ENCODE results near the gene DENND5A.
A peak's percentile ranks its signal among the peaks of the same experiment; 100 is the strongest.
"Not testable (repeated sequence)": the region's sequence is repeated elsewhere in the genome, so short reads cannot be mapped to it uniquely, and the experiment has no call there.

Gene DENND5A

GRCh38 chr11:9210922-9211320 is 54.2 kb downstream of the DENND5A start:
- Histone ChIP-seq H3K36me3 (ENCODE audit: control insufficient read depth, insufficient read depth, low read length) (peaks cover 7% of the 10 kb centered on the region), H3K9ac (ENCODE audit: low read depth, low read length) (no peak overlapping the region), H3K9me3 (ENCODE audit: control insufficient read depth, insufficient read depth, low read length) (no peaks in the 10 kb centered on the region), H3K4me3 (ENCODE audit: low read depth, low read length) (no peak overlapping the region), H3K4me1 (ENCODE audit: control insufficient read depth, insufficient read depth, low read length) (peaks cover 16% of the 10 kb centered on the region), H3K27me3 (ENCODE audit: control insufficient read depth, insufficient read depth, low read length) (no peaks in the 10 kb centered on the region), H3K27ac (ENCODE audit: low read depth, low read length) (no peak overlapping the region)

GRCh38 chr11:9210224-9210921 is 54.8 kb downstream of the DENND5A start:
- H3K27ac ChIP-seq (ENCODE audit: low read depth, low read length), result no peak overlapping the region
- H3K9ac ChIP-seq (ENCODE audit: low read depth, low read length), result no peak overlapping the region
- H3K4me1 ChIP-seq (ENCODE audit: control insufficient read depth, insufficient read depth, low read length), result peaks cover 16% of the 10 kb centered on the region
- no peak overlapping the region for H3K4me3 ChIP-seq (ENCODE audit: low read depth, low read length)
- no peaks in the 10 kb centered on the region for H3K27me3 ChIP-seq (ENCODE audit: control insufficient read depth, insufficient read depth, low read length)
- peaks cover 12% of the 10 kb centered on the region for H3K36me3 ChIP-seq (ENCODE audit: control insufficient read depth, insufficient read depth, low read length)
- no peaks in the 10 kb centered on the region for H3K9me3 ChIP-seq (ENCODE audit: control insufficient read depth, insufficient read depth, low read length)

DNA sequence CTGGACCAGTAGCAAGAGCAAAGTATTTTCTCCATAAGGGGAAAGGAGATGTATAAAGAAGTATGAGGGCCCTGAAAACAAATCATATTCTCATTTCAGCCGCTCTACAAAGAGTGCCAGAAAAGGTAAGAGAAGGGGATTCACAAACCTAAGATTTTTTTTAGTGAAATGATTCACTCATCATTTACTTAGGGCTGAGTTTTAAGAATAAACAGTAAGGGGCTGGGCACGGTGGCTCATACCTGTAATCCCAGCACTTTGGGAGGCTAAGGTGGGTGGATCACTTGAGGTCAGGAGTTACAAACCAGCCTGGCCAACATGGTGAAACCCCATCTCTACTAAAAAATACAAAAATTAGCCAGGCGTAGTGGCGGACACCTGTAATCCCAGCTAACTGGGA is 55.5 kb downstream of the DENND5A start:
- not testable (repeated sequence) for H3K4me3 ChIP-seq (ENCODE audit: low read depth, low read length); H3K27me3 ChIP-seq (ENCODE audit: control insufficient read depth, insufficient read depth, low read length); H3K9ac ChIP-seq (ENCODE audit: low read depth, low read length); H3K9me3 ChIP-seq (ENCODE audit: control insufficient read depth, insufficient read depth, low read length)
- Histone ChIP-seq H3K27ac (ENCODE audit: low read depth, low read length) (peak overlapping the region; percentile 24), H3K4me1 (ENCODE audit: control insufficient read depth, insufficient read depth, low read length) (peaks cover 11% of the 10 kb centered on the region), H3K36me3 (ENCODE audit: control insufficient read depth, insufficient read depth, low read length) (peaks cover 15% of the 10 kb centered on the region)

DNA sequence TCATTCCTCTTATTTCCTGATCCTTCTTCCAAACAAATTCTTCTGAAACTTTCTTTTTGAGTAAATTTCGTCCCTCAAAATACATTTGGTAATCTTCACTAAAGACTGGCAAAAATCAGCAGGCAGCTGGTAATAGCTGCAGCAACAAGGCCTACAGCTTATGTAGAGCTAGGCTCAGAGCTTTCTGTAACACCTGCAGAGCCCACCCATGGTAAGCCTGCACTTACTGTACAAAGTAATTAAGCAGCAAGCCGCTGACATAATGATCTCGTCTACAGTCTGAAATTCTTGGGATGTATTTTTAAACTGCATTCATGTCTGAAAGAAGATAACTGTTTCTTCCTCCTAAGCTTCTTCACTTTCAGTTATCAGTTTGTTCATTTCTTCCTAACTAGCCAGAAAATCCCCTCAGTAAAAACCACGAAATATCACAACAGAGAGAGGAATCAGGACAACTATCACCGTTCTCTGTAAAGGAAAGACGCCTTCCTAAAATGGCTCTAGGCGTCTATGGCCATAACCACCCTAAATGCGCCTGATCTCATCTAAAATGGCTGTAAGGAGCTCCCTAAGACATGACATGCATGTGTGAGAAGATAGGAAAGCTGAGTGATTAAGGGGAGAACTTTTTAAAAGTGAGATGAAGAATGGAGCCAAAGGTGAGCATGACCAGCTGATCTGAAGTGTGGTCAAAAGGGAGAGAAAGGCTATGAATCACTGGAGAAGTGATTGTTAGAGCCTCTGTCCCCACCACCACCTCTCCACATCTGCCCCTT is 56.2 kb downstream of the DENND5A start:
- peaks cover 19% of the 10 kb centered on the region for H3K36me3 ChIP-seq (ENCODE audit: control insufficient read depth, insufficient read depth, low read length)
- H3K4me3 ChIP-seq (ENCODE audit: low read depth, low read length), result no peak overlapping the region
- H3K4me1 ChIP-seq (ENCODE audit: control insufficient read depth, insufficient read depth, low read length), result peaks cover 11% of the 10 kb centered on the region
- H3K27me3 ChIP-seq (ENCODE audit: control insufficient read depth, insufficient read depth, low read length), result no peaks in the 10 kb centered on the region
- H3K9me3 ChIP-seq (ENCODE audit: control insufficient read depth, insufficient read depth, low read length), result no peaks in the 10 kb centered on the region
- no peak overlapping the region for H3K9ac ChIP-seq (ENCODE audit: low read depth, low read length)
- H3K27ac ChIP-seq (ENCODE audit: low read depth, low read length), result peak overlapping the region; percentile 24

- H3K27ac ChIP-seq (ENCODE audit: low read depth, low read length), result no peak overlapping the region
- H3K4me1 ChIP-seq (ENCODE audit: control insufficient read depth, insufficient read depth, low read length), result peaks cover 11% of the 10 kb centered on the region
- no peak overlapping the region for H3K9ac ChIP-seq (ENCODE audit: low read depth, low read length)
- no peak overlapping the region for H3K4me3 ChIP-seq (ENCODE audit: low read depth, low read length)
- H3K36me3 ChIP-seq (ENCODE audit: control insufficient read depth, insufficient read depth, low read length), result peaks cover 34% of the 10 kb centered on the region
- H3K27me3 ChIP-seq (ENCODE audit: control insufficient read depth, insufficient read depth, low read length), result no peaks in the 10 kb centered on the region
- H3K9me3 ChIP-seq (ENCODE audit: control insufficient read depth, insufficient read depth, low read length), result no peaks in the 10 kb centered on the region
These were observed 57.9 kb downstream of the DENND5A start for GRCh38 chr11:9207229-9207628.

DNA sequence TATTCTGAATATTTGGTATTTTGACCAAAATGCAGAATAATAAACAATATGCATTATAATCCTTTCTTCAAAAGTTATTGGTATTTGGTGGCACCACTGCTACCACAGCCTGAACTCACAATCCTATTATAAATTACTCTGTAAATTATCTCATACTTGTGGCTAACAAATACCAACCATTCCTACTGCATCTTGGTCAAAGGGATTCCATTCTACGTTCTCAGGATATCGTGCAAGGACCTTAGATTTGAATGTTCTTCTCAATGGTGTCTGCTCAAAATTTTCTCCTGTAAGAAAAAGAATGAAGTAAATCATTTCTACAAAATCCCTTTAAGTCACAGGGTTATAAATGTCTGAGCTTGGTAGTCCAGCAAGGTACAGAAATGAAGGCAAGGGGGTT is 58.7 kb downstream of the DENND5A start:
- H3K9me3 ChIP-seq (ENCODE audit: control insufficient read depth, insufficient read depth, low read length), result no peaks in the 10 kb centered on the region
- H3K4me3 ChIP-seq (ENCODE audit: low read depth, low read length), result no peak overlapping the region
- H3K27me3 ChIP-seq (ENCODE audit: control insufficient read depth, insufficient read depth, low read length), result no peaks in the 10 kb centered on the region
- H3K4me1 ChIP-seq (ENCODE audit: control insufficient read depth, insufficient read depth, low read length), result peaks cover 11% of the 10 kb centered on the region
- peaks cover 39% of the 10 kb centered on the region for H3K36me3 ChIP-seq (ENCODE audit: control insufficient read depth, insufficient read depth, low read length)
- no peak overlapping the region for H3K9ac ChIP-seq (ENCODE audit: low read depth, low read length)
- H3K27ac ChIP-seq (ENCODE audit: low read depth, low read length), result no peak overlapping the region

- Histone ChIP-seq H3K36me3 (ENCODE audit: control insufficient read depth, insufficient read depth, low read length) (peaks cover 39% of the 10 kb centered on the region), H3K9ac (ENCODE audit: low read depth, low read length) (no peak overlapping the region), H3K4me3 (ENCODE audit: low read depth, low read length) (no peak overlapping the region), H3K9me3 (ENCODE audit: control insufficient read depth, insufficient read depth, low read length) (no peaks in the 10 kb centered on the region), H3K27me3 (ENCODE audit: control insufficient read depth, insufficient read depth, low read length) (no peaks in the 10 kb centered on the region), H3K4me1 (ENCODE audit: control insufficient read depth, insufficient read depth, low read length) (peaks cover 9% of the 10 kb centered on the region), H3K27ac (ENCODE audit: low read depth, low read length) (no peak overlapping the region)
These were observed 61.3 kb downstream of the DENND5A start for GRCh38 chr11:9203691-9204311.

DNA sequence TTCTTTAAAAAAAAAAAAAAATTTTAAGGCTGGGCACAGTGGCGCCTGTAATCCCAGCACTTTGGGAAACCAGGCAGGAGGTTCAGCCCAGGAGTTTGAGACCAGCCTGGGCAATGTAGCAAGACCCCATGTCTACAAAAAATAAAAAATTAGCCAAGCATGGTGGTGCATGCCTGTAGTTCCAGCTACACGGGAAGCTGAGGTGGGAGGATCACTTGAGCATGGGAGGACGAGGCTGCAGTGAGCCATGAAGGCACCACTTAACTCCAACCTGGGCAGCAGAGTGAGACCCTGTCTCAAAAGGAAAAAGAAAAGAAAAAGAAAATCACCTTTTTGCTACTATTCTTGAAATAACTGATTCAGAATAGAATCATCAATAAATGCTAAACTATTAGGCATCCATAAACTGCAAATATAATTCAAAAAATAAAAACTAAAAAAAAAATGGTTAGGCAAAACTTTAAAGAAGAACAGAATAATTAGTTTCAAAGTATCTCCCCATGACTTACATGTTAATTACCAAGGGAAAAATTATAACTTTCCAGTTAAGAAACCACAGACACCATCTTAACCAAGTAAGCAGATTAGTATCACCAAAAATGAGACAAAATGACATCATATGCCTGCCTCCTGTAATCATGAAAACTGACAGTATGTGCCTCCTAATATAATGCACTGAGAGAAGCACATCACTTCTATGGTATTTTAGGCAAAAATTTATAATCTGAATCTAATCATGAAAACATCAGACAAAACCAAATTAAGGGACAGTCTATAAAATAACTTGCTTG is 63.6 kb downstream of the DENND5A start:
- Histone ChIP-seq H3K36me3 (ENCODE audit: control insufficient read depth, insufficient read depth, low read length) (peaks cover 38% of the 10 kb centered on the region), H3K27me3 (ENCODE audit: control insufficient read depth, insufficient read depth, low read length) (no peaks in the 10 kb centered on the region), H3K27ac (ENCODE audit: low read depth, low read length) (no peak overlapping the region), H3K9ac (ENCODE audit: low read depth, low read length) (no peak overlapping the region), H3K9me3 (ENCODE audit: control insufficient read depth, insufficient read depth, low read length) (no peaks in the 10 kb centered on the region), H3K4me1 (ENCODE audit: control insufficient read depth, insufficient read depth, low read length) (peaks cover 4% of the 10 kb centered on the region; the same call in 1 of the 2 replicates), H3K4me3 (ENCODE audit: low read depth, low read length) (no peak overlapping the region)

DNA sequence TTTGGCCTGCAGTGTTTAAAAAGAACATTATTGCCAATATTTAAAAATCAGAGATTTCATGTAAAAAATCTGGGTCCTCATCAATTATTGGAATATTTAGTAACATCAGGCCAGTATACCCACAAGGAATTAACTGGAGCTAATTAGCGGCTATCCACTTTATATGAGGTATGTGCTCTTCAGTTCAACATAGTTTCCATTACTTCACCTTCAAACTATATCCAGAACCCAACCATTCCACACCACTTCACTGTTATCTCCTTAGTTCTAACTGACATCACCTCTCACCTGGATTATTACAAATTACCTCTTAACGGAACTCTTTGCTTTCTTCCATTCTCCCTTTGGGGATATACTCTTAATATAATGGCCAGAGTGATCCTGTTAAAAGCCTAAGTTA is 64.7 kb downstream of the DENND5A start:
- H3K9me3 ChIP-seq (ENCODE audit: control insufficient read depth, insufficient read depth, low read length), result no peaks in the 10 kb centered on the region
- peaks cover 30% of the 10 kb centered on the region for H3K36me3 ChIP-seq (ENCODE audit: control insufficient read depth, insufficient read depth, low read length)
- H3K9ac ChIP-seq (ENCODE audit: low read depth, low read length), result no peak overlapping the region
- H3K27me3 ChIP-seq (ENCODE audit: control insufficient read depth, insufficient read depth, low read length), result no peaks in the 10 kb centered on the region
- H3K4me3 ChIP-seq (ENCODE audit: low read depth, low read length), result no peak overlapping the region
- H3K27ac ChIP-seq (ENCODE audit: low read depth, low read length), result no peak overlapping the region
- peaks cover 4% of the 10 kb centered on the region; the same call in 1 of the 2 replicates for H3K4me1 ChIP-seq (ENCODE audit: control insufficient read depth, insufficient read depth, low read length)

DNA sequence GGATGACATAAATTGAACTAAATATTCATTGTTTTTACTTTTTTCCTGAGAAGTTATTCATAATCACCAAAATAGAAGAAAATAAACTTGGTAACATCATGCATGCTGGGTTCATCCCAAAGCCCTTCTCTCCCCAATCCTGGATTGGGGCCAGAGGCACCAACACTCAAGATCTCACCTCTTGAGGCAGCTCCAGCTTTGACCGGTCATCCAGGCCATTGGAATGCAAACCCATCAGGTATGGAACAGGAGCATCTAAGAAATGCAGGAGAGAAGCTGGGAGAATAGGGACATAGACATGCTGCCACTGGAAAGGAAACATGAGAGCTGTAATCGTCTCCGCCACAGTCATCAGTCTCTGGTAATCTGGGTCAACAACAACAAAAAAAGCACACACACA is 71.8 kb downstream of the DENND5A start:
- Histone ChIP-seq H3K27ac (ENCODE audit: low read depth, low read length) (no peak overlapping the region), H3K27me3 (ENCODE audit: control insufficient read depth, insufficient read depth, low read length) (no peaks in the 10 kb centered on the region), H3K9ac (ENCODE audit: low read depth, low read length) (no peak overlapping the region), H3K4me3 (ENCODE audit: low read depth, low read length) (no peak overlapping the region), H3K36me3 (ENCODE audit: control insufficient read depth, insufficient read depth, low read length) (peaks cover 37% of the 10 kb centered on the region), H3K9me3 (ENCODE audit: control insufficient read depth, insufficient read depth, low read length) (peaks cover 18% of the 10 kb centered on the region), H3K4me1 (ENCODE audit: control insufficient read depth, insufficient read depth, low read length) (no peaks in the 10 kb centered on the region)

All from HUES48 (cell line).